Sigmoid colon (tissue), 3 donors: ENCODE results near the gene CCDC91.

Source experiments
- CTCF ChIP-seq, 4 experiments: fragments of 450-650 bp in 3 of 4; fragments of 200-600 bp in 1 of 4; IDR thresholded peaks; one replicate each; pipeline ENCODE4 v1.5.1; 2016 to 2019; ENCODE audit warnings: antibody characterized with exemption in 4 of 4, mild to moderate bottlenecking in 3 of 4, moderate library complexity in 2 of 4
- POLR2A ChIP-seq, 2 donors: fragments of 450-650 bp; IDR thresholded peaks; one replicate each; pipeline ENCODE4 v1.6.1; 2016; ENCODE audit warnings: antibody characterized with exemption in 2 of 2, mild to moderate bottlenecking in 2 of 2, moderate library complexity in 2 of 2

- no peak for TF ChIP-seq POLR2A (IDR thresholded peaks at IDR 0.05)
- no peak for TF ChIP-seq CTCF (IDR thresholded peaks at IDR 0.05)
Measured at GRCh38 chr12:28563286-28563685, 373.0 kb downstream of the CCDC91 start.
